HG03108 (cell line): ENCODE results near the gene PIGU.
"Not testable (repeated sequence)": the region's sequence is repeated elsewhere in the genome, so short reads cannot be mapped to it uniquely, and the experiment has no call there.

Experiments used
- ATAC-seq: cut with Tn5 transposase; IDR thresholded peaks from one replicate; pipeline ENCODE4 v1.9.1; 2021; ENCODE audit warnings: moderate library complexity; ENCODE audit not compliant: unreplicated experiment

Gene PIGU

DNA sequence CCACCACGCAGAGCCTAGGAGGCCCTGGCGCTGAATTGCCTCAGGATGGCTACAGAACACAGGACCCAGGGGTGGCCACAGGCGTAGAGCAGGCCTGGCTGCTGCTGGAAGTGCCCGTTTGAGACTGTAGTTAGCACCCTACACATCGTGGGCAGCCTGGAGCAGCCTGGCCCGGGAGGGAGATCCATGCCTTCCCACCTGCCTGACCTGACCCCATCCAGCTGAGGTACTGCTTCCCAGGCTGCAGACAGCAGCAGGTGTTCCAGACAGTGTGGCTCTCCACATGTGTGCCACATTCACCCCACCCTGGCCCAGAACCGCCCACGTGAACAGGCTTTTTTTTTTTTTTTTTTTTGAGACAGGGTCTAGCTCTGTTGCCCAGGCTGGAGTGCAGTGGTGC lies 139.2 kb downstream of the PIGU start:
- ATAC-seq: no peak

DNA sequence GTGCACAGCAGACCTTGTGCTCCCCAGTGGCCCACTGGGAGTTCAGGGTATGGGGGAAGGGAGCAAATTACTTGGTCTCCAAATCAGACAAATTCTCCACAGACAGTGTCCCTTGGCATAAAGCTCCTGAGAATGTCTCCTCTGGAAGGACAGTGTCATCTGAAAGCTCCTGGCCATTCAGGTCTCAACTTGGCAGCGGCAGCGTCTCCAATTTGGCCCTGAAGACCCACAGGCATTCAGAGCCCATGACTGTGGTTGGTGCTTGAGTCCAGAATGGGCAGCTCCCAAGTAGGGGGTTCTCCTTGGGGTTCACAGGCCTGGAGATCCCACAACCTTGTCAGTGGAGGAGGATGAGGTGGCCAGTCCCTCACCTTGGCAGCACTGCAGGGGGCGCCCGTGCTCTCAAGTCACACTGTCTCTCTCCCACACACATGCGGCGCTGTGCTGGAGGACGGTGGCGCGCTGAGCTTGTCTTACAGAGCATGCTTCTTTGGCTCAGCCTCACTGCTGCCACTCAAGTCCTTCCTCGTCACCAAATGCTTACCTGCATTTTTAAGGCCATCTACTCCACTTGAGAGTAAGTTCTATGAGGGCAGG lies 140.0 kb downstream of the PIGU start:
- no peak for ATAC-seq

DNA sequence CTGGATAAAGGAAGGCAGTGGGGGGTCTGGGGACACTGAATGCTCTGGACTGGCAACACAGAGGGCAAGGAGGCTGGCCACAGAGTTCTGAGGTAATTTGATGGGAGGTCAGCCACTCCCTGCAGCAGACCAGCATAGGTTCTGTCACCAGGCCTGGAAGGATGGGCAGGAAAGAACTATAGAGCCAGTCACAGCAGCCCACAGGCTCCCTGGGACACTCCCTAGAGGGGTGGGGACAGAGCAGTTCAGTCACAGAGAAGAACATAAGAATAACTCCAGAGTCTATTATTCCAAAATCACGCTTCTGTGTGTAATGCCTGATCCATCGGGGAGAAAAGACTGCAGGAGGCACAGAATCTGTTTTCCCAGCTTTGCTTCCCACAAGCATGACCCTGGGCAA lies 141.0 kb downstream of the PIGU start:
- no peak for ATAC-seq

DNA sequence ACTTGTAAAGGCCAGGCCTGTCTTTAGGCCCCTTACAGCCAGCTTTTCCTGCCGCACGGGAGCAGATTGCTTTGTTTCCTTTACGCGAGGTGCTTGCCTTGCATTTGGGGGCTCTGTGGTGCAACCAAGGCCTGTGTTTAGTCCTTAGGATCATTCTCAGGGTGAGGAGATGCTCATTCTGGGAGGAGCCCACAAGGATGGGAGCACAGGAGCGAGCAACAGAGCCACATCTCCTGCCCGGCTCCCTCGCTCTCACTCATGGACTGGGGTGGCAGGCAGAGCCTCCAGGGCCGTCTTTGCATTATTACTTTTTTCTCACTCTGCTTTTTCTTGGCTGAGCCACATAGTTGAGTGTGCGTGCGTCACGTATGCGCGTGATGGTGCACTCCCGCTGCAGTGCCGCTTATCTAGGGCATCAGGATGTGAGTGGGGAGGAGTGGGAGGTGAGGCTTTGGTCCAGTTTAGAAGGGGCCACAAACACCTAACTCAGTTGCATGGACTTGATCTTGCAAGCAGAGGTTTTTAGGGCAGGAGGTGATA lies 141.5 kb downstream of the PIGU start:
- ATAC-seq: no peak

DNA sequence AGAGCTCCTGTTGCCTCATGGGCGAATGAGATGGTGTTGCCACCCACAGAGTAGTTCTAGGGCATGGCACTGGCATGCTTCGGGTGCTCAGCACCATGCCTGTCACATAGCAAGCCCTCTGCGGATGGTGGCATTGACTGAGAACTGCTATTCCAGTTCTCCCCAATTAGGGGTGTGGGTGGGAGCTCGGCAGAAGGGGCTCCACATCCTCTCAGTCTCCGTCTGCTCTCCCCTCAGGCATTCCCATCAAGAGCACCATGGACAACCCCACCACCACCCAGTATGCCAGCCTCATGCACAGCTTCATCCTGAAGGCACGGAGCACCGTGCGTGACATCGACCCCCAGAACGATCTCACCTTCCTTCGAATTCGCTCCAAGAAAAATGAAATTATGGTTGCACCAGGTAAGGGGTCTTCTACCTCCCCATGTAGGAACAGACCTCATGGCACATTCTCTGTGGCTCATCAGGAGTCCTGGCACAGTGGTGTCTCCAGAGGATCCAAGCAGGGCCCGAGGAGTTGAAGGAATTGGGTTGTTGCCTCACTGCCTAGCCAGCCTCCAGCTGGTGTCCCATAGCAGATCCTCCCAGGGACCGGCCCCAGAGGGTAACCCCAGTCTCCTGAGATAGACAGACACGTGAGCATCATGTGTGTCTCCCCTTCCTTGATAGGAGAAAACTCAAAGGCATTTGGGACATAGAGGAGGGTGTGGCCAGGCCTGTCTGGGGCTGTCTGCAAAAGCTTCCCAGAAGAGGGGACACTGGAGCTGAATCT lies 142.3 kb downstream of the PIGU start:
- no peak for ATAC-seq

DNA sequence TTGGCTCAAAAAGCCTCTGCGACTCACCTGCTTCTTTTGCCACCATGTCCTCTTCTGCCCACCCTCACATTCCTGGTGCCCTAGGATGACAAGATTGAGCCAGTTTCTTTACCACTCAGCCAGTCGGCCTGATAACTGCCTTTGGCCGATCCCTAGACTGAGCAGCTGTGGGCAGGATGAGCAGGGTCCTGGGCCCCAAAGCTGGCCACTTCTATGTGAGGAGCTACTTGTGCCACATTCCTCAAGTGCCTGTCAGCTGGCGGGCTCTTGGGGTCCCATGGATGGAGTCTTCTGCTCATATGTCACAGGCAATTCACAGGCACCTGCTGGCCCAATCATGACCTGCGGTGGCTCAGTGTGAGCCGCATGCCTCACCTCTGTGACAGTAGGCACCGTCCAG lies 144.1 kb downstream of the PIGU start:
- ATAC-seq: no peak

DNA sequence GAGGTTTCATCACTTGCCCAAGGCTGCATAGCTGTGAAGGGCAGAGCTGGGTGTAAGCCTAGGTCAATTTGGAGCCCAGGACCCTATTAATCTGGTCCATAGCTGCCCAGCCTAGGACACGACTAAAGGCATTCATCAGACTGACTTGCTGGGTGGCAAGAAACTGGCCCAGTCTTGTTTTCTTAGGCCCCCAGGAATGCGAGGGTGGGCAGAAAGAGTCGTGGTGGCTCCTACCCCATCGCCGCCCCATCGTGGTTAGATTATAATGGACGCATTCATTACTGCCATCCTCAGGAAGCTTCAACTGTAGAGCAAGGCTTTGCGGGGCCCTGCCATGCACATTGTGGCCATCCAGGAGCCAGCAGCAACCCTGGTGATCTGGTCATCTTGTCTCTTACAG lies 144.6 kb downstream of the PIGU start:
- ATAC-seq: no peak

DNA sequence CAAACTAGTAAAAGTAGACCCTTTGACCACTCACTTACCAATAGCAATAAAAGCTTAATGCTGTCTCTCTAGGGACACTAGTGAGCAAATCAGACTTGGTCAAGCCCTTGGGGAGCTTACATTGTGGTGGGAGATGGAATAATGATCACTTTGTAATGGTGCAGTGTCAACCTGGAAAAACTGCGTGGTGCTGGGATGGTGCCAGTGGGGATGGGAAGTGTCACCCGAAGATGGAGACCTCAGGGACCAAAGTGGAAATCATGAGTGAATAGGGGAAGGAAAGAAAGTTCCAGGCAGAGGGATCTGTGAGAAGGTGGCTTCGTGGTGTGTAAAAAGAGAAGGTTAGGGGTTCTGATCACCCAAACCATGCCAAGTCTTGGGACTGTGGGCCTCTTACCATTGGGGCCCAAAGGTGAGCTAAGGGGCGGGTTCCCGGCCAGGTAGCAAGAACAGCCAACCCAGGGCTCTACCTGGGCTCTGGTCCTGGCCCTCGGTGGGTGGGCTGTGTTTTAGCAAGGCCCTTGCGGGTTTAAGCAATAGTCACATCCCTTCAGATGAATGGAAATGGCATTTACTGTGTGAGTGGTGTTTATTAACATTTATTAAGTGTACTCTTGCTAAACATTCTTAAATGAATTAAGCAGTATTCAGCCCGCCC lies 145.2 kb downstream of the PIGU start:
- no peak for ATAC-seq

DNA sequence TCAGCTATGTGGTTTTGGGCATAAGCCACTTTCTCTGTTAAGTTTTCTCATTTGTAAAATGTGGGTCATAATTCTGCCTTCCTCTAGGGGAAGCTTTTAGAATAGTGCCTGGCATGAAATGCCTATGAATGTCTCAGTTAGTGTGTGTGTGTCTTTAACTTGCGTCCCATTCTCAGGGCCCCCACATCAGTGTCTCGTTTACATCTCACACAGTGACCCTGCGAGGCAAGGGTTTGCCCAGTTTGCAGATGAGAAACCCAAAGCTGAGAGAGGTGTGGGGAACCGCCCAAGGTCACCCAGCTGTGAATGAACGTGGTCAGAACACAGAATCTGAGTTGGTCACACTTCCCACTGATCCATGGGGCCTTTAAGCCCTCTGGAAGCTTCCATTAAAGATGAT lies 146.6 kb downstream of the PIGU start:
- ATAC-seq: no peak

DNA sequence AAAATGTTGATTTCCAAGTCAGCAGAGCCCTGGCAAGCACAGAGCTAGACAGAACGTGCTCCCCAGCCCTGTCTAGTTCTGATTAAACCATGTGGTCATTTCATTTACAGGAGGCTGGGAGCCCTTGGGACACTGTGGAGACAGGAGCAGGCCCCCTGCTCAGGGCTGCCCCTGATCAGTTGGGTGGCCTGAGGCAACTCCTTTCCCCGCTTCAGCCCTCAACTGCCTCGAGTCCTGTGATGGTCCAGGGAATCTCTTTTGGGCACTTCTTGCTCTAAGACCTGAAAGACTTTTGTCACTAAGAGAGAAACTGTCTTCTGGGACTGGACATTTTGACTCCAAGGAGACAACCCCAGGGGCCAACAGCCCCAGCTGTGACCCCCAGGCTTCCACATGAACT lies 147.2 kb downstream of the PIGU start:
- no peak for ATAC-seq

DNA sequence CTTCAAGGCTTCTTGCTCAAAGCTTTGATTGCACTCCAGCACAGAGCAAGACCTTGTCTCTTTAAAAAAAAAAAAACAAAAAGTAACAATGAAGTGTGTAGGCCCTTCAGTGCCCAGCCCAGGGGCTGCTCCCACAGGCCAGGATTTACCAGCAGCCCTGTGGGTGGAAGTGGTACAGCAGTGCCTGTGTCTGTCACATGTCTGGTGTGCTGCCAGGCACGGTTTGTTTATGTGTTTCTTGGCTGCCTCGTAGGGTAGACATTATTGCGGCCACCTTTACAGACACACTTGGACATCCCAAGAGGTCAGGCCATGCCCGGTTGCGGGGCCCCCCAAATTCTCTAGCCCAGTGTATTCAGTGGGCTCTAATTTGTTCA lies 148.0 kb downstream of the PIGU start:
- ATAC-seq: no peak

DNA sequence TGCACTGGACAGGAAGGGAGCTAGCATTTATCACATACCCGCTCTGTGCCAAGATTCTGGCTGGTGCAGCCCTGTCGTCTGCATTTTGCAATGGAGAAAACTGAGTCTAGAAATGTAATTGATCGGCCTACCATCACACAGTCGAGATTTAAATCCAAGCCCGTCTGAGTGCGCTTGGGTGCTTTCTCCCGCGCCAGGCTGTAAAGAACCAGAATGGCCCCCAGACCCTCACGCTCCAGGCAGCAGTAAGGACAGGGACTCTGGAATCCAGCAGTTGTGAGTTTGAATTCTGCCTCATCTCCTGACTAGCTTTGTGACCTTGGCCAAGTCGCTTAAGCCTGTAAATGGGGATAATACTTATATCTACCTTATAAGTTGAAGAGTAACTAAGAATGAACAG lies 149.9 kb downstream of the PIGU start:
- no peak for ATAC-seq

DNA sequence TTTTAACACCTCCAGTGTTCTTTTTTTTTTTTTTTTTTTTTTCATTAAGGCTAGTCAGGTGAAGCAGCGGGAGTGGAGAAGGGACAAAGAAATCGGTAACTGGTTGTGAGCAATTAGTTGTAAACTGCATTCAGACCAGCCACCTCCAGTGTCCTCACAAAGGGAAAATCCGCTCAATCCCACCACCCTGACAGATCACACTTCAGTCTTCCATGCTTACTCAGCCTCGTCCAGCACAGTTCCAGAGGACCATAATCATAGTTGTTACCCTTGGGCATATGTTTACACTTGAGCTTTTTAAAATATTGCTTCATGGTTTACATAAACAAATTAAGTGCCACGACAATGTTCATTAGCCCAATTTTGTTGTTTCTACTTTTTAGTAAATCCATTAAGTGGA lies 150.4 kb downstream of the PIGU start:
- ATAC-seq: no peak

DNA sequence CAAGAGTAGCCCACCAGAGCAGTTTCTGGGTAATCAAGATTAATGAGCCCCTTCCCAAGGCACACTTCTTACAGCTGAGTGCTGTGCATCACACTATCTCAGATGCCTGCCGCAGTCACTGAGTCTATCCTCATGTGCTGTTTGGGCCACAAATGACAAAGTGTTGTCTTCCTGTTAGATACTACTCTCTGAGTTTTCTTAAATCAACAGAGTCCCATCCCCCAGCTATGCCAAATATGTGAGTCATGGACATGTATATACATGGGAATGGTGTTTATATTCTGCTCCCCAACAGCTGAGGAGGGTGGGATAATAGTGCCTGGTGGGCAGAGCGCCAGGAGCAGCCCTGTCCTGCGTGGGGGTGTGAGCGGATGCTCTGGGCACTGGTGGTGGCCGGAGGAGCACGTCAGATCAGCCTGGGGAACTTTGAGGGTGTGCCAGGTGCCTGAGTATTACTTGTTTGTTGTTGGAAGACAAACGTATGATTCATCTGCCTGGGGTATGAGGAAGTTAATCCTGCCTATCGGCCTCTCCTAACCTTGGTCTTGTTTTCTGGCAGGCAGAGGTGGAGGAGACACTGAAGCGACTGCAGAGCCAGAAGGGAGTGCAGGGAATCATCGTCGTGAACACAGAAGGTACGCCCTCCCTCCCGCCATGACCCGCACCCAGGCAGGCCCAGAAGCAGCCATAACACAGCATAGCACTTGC lies 151.0 kb downstream of the PIGU start:
- ATAC-seq: no peak

DNA sequence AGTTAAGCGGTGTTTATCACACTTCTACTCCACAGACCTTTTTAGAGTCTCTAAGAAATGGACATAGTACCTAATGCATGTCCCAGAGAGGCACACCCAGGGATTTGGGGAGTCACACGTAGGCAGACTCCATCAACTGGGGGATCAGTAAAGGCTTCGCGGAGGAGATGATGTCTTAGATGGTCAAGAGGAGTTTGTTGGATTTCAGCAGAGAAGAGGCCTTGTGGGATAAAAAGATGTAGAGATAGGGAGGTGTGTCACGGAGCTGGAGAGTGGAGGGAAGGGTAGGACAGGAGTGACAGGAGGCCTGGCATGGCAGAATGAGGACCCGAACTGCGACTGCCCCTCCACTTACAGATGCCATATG lies 151.6 kb downstream of the PIGU start:
- ATAC-seq: no peak

DNA sequence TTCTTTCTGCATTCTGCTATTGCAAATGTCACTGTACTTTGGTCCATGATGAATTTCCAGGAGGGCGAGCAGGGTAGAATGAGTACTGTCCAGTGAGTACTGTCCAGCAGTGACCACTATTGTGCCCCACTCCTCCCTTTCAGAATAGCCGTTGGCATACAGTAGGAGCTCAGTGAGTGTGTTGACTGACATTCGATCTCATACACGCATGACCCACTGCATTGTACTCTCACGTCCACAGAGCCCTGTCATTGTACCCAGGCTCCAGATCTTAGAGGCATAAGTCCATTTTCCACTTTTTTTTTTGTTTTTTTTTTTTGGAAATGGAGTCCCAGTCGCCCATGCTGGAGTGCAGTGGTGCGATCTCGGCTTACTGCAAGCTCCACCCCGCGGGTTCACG lies 152.5 kb downstream of the PIGU start:
- no peak for ATAC-seq

DNA sequence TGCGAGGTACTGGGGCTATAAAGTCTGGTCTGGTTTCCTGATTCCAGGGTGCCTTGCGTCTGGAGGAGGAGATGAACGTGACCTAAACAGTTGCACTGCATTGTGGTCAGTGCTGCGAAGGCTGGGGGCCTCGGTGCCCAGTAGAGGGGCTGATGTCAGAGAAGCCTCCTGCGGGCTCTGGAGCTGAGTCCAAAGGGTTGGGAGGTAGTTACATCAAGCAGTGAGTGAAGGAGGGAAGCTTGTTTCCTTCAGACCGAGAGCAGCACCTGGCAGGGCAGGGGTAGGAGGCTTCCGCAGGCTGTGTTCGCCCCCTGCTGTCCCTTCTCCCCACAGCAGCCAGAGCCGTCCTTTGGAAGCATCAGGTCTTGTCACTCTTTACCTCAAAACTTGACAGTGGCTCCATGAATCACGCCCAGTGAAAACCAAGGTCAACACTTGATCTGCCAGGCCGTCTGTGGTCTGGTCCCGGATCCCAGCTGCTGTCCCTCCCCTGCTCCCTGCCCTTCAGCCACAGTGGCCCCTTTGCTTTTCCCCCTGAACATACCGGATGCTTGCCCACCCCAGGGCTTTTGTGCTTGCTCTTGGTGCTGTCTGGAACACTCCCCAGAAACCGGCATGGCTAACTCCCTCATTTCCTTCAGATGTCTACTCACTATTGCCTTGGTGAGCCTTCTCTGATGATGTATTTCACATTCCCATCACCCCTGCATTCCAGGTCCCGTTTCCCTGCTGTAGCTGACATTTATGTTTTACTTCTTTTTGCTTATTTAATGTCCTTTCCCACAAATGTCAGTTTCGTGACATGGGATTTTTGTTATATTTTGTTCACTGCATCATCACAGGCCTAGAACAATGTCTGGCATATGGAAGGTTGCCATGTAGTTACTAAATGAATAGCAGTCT lies 153.7 kb downstream of the PIGU start:
- ATAC-seq: no peak

DNA sequence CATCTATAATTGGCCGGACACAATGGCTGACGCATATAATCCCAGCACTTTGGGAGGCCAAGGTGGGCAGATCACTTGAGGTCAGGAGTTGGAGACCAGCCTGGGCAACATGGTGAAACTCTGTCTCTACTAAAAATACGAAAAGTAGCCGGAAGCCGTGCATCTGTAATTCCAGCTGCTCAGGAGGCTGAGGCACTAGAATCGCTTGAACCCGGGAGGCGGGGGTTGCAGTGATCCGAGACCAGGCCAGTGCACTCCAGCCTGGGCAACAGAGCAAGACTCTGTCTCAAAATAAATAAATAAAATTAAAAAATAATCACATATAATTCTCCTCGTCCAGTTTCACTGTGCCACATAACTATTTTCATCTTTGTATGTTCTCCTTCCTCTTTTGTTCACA lies 157.1 kb downstream of the PIGU start:
- not testable (repeated sequence) for ATAC-seq

DNA sequence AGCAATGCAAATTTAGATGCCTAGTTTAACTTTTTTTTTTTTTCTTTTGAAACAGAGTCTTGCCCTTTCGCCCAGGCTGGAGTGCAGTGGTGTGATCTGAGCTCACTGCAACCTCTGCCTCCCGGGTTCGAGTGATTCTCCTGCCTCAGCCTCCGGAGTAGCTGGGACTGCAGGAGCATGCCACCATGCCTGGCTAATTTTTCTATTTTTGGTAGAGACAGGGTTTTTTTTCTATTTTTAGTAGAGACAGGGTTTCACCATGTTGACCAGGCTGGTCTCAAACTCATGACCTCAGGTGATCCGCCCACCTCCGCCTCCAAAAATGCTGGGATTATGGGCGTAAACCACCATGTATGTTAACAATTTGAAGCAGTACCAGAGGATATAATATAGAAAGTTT lies 158.0 kb downstream of the PIGU start:
- not testable (repeated sequence) for ATAC-seq

DNA sequence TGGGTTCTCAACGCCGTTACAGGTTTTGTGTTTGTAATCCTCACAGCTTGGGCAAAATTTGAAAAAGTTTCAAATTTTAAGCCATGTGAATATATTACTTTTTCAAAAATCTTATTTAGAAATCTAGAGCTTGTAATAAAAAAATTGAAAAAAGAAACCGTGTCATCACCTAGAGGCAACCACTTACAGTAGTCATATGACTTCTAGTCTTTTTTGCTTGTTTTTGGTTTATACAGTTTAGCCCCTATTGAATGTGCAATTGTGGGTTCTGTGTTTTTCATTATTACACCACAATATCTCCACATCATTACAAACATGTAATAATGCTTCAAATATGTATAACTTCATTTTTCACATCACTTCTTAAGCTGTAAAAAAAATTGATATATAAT lies 159.8 kb downstream of the PIGU start:
- ATAC-seq: no peak
